HEK293T (cell line): Measurements from ENCODE around the gene PEAK3.

ENCODE experiments used
- ELF4 ChIP-seq: fragments of 450-650 bp; IDR thresholded peaks from 2 replicates; pipeline ENCODE4 v1.6.1; 2017; ENCODE audit warnings: antibody characterized with exemption
- SUZ12 ChIP-seq: fragments of 450-650 bp; IDR thresholded peaks from 2 replicates; pipeline ENCODE4 v1.6.1; 2016; ENCODE audit warnings: mild to moderate bottlenecking

DNA sequence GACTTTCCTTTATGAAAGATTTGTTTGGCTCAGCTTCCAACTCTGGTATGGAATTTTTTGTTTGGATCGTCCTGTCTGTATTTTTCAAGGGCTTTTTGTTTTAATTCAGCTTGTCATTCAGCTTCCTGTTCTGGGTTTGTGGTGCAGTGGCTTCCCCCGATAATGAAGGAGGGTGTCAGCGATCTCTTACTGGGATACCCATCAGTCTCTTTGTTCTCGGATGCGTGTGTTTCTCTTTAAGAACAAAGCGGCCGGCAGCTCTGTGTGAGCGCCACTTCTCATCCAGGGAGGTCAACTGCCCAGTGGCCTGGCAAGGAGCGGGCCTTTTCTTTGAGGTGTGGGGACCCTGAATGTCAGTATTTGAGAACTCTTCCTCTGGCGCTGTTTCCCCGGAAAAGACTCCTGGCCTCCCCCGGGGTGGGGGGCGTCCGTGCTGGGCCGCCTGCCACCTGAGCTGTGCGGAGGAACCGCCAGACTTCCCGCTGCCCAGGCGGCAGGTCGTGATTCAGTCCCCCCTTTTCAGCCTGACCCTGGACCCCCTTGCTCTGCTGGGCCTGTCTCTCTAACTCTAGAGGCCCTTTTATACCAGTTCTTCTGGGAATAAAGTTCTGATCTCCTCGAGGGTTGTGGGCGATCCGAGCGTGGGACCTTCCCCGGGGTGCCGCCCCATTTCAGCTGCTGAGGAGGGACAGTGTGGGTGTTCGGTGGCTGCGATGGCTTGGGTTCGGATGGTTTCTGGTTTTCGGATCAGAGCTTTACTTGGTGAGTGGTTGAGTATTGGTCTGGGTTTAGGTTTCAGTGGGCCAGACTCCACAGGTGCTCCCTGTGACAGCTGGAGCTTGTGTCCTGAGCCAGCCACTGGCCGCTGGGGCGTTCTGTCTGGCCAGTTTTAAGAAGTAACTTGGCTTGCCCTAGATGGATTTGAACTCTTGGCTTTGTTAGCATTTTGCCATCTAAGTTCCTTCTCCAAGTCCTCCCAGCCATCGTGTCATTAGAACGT is 41.9 kb downstream of the PEAK3 start:
- TF ChIP-seq SUZ12 (no peak), ELF4 (no peak)
